OCI-LY7 (cell line): ENCODE results near the gene TBC1D3B. TPM values are rescaled to one million over a fixed set of nuclear protein-coding genes. Genes with fewer than 3 reads are reported as not detected.
"Not testable (repeated sequence)": the region's sequence is repeated elsewhere in the genome, so short reads cannot be mapped to it uniquely, and the experiment has no call there.

Experiments used
- BruUV-seq: library from RNA; stranded (reverse); fragments of 400-500 nt; replicated peaks from 2 replicates; lab custom pipeline; 2021; lab: Mats Ljungman, UMichigan
- CTCF ChIA-PET: fragments of 300-600 bp; sonication (Branson Sonifier 250); formaldehyde crosslinking; loops from one replicate; lab custom pipeline; 2022; ENCODE audit warnings: antibody characterized with exemption; ENCODE audit not compliant: unreplicated experiment; lab: Charles Lee
- POLR2A ChIA-PET: fragments of 300-600 bp; sonication (Branson Sonifier 250); formaldehyde crosslinking; loops from one replicate; lab custom pipeline; 2022; ENCODE audit warnings: antibody characterized with exemption; lab: Charles Lee
- DNase-seq: peaks from one replicate; pipeline ENCODE4 v3.0.0-alpha.2; 2015; ENCODE audit warnings: low spot score
- H2AFZ ChIP-seq: fragments of 200-600 bp; sonication (generic), shearing (Covaris generic); 2 replicates; pipeline ENCODE4 v1.6.1; 2014; ENCODE audit warnings: mild to moderate bottlenecking, antibody characterized with exemption, low read length, moderate library complexity
- H3K27ac ChIP-seq: fragments of 200-600 bp; sonication (generic); 2 replicates; pipeline ENCODE4 v1.5.1; 2014; ENCODE audit warnings: mixed run types, low read depth, mild to moderate bottlenecking, moderate library complexity, low read length, inconsistent platforms; ENCODE audit not compliant: poor library complexity, severe bottlenecking
- H3K36me3 ChIP-seq: fragments of 200-600 bp; sonication (generic); 2 replicates; pipeline ENCODE4 v1.6.1; 2014; ENCODE audit warnings: mild to moderate bottlenecking, antibody characterized with exemption, low read length, moderate library complexity, mixed read lengths; ENCODE audit not compliant: insufficient read depth
- H3K4me1 ChIP-seq: fragments of 200-600 bp; sonication (generic); 2 replicates; pipeline ENCODE4 v1.5.1; 2014; ENCODE audit warnings: mild to moderate bottlenecking, low read length; ENCODE audit not compliant: insufficient read depth, poor library complexity, severe bottlenecking
- H3K4me2 ChIP-seq: fragments of 200-600 bp; sonication (generic); 2 replicates; pipeline ENCODE4 v1.6.1; 2014; ENCODE audit warnings: mild to moderate bottlenecking, low read length
- H3K4me3 ChIP-seq: fragments of 200-600 bp; sonication (generic); 2 replicates; pipeline ENCODE4 v1.5.1; 2014; ENCODE audit warnings: mild to moderate bottlenecking, low read depth, low read length; ENCODE audit not compliant: poor library complexity, severe bottlenecking
- H3K79me2 ChIP-seq: fragments of 200-600 bp; sonication (generic); 2 replicates; pipeline ENCODE4 v1.6.1; 2016; ENCODE audit warnings: low read depth, mild to moderate bottlenecking, low read length, moderate library complexity, mixed read lengths; ENCODE audit not compliant: insufficient read depth
- H3K9me2 ChIP-seq: fragments of 200-600 bp; sonication (generic); 2 replicates; pipeline ENCODE4 v1.6.1; 2016; ENCODE audit warnings: mild to moderate bottlenecking, low read length, mixed read lengths; ENCODE audit not compliant: insufficient read depth
- H3K9me3 ChIP-seq: fragments of 200-600 bp; sonication (generic); 2 replicates; pipeline ENCODE4 v1.6.1; 2014; ENCODE audit warnings: mild to moderate bottlenecking, mixed run types, low read length, mixed read lengths
- H4K20me1 ChIP-seq: fragments of 200-600 bp; sonication (generic); 2 replicates; pipeline ENCODE4 v1.6.1; 2014; ENCODE audit warnings: mild to moderate bottlenecking, antibody characterized with exemption, low read length, moderate library complexity, mixed read lengths; ENCODE audit not compliant: insufficient read depth
- intact Hi-C: fragments of 100-400 bp; cut with micrococcal nuclease; formaldehyde crosslinking; loops from one replicate; pipeline ENCODE4 v1.10.0; 2022; ENCODE audit not compliant: unreplicated experiment
- total RNA-seq, 2 experiments: library from RNA; depleted of rRNA in 1 of 2; stranded (reverse); fragments of >200 nt in 1 of 2; shearing (Covaris generic) in 1 of 2; gene quantifications; 2 replicates each; pipeline ENCODE4 v1.2.3, GENCODE V29; 2014 to 2022
- TF ChIP-seq, protein P1 (sequence below): fragments of 200-600 bp; sonication (generic); conservative IDR thresholded peaks from 2 replicates; pipeline ENCODE4 v1.5.1; 2014; ENCODE audit warnings: mild to moderate bottlenecking, antibody characterized with exemption, low read length, moderate library complexity, mixed read lengths

Gene TBC1D3B
- total RNA-seq, 2 experiments from 2014 or later: 3.0 to 13.8 TPM

- no peaks in the 10 kb centered on the region for H4K20me1 ChIP-seq
These were observed 19.1 kb upstream of the TBC1D3B start for GRCh38 chr17:36195434-36196130.

GRCh38 chr17:36194832-36195433 lies 18.5 kb upstream of the TBC1D3B start:
- H3K9me2 ChIP-seq, H3K9me3 ChIP-seq, CTCF ChIA-PET, DNase-seq, H3K4me2 ChIP-seq, H4K20me1 ChIP-seq, BruUV-seq, H3K27ac ChIP-seq, H2AFZ ChIP-seq, H3K79me2 ChIP-seq, H3K36me3 ChIP-seq, intact Hi-C loops, H3K4me3 ChIP-seq: not testable (repeated sequence)
- H3K4me1 ChIP-seq: peaks cover 51% of the 10 kb centered on the region
- POLR2A ChIA-PET: interaction anchor here (0.6 kb wide), 1 partner anchor 286 kb away, joined by 3 read pairs; no protein-coding TSS in a partner anchor

More at GRCh38 chr17:36195434-36196130, 19.1 kb upstream of the TBC1D3B start:
- no peak overlapping the region for H2AFZ ChIP-seq
- TF ChIP-seq, protein P1, sequence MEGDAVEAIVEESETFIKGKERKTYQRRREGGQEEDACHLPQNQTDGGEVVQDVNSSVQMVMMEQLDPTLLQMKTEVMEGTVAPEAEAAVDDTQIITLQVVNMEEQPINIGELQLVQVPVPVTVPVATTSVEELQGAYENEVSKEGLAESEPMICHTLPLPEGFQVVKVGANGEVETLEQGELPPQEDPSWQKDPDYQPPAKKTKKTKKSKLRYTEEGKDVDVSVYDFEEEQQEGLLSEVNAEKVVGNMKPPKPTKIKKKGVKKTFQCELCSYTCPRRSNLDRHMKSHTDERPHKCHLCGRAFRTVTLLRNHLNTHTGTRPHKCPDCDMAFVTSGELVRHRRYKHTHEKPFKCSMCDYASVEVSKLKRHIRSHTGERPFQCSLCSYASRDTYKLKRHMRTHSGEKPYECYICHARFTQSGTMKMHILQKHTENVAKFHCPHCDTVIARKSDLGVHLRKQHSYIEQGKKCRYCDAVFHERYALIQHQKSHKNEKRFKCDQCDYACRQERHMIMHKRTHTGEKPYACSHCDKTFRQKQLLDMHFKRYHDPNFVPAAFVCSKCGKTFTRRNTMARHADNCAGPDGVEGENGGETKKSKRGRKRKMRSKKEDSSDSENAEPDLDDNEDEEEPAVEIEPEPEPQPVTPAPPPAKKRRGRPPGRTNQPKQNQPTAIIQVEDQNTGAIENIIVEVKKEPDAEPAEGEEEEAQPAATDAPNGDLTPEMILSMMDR: no peak
- CTCF ChIA-PET: no interaction called here
- POLR2A ChIA-PET: interaction anchor here (0.6 to 0.9 kb wide), 2 partner anchors 11 to 287 kb away, joined by 3 read pairs; no protein-coding TSS in a partner anchor
- H3K36me3 ChIP-seq: no peaks in the 10 kb centered on the region
- H3K4me1 ChIP-seq: peaks cover 55% of the 10 kb centered on the region
- intact Hi-C loops: no loop called here
- H3K9me3 ChIP-seq: no peaks in the 10 kb centered on the region
- no peak for DNase-seq
- no peak overlapping the region for H3K4me3 ChIP-seq
- H3K4me2 ChIP-seq: no peak overlapping the region
- BruUV-seq: no TSS peak
- no peaks in the 10 kb centered on the region for H3K79me2 ChIP-seq
- no peak overlapping the region for H3K27ac ChIP-seq
- H3K9me2 ChIP-seq: no peaks in the 10 kb centered on the region

GRCh38 chr17:36194147-36194831 lies 17.9 kb upstream of the TBC1D3B start:
- H3K4me2 ChIP-seq, H4K20me1 ChIP-seq, H3K9me3 ChIP-seq, BruUV-seq, H3K36me3 ChIP-seq, POLR2A ChIA-PET, H3K27ac ChIP-seq, CTCF ChIA-PET, H3K9me2 ChIP-seq, H3K79me2 ChIP-seq, DNase-seq, intact Hi-C loops, H3K4me3 ChIP-seq, H2AFZ ChIP-seq: not testable (repeated sequence)
- peaks cover 46% of the 10 kb centered on the region for H3K4me1 ChIP-seq
